Osteoblast (primary cell): ENCODE measurements around the gene DONSON. TPM values are rescaled to one million over a fixed set of nuclear protein-coding genes. Genes with fewer than 3 reads are reported as not detected.
"Not testable (repeated sequence)": the region's sequence is repeated elsewhere in the genome, so short reads cannot be mapped to it uniquely, and the experiment has no call there.

Experiments used
- DNase-seq: peaks from one replicate; pipeline ENCODE4 v3.0.0; 2011; ENCODE audit warnings: low spot score, mixed read lengths; ENCODE audit not compliant: insufficient read length; ENCODE audit errors: missing footprints
- H2AFZ ChIP-seq: 2 replicates; pipeline ENCODE4 v1.6.0; 2011; ENCODE audit warnings: mild to moderate bottlenecking, low read length
- H3K27ac ChIP-seq: 2 replicates; pipeline ENCODE4 v1.5.1; 2011; ENCODE audit warnings: mild to moderate bottlenecking, low read depth, low read length, moderate library complexity
- H3K27me3 ChIP-seq: 2 replicates; pipeline ENCODE4 v1.6.0; 2012; ENCODE audit warnings: mild to moderate bottlenecking, control low read depth, inconsistent platforms, low read length, moderate library complexity; ENCODE audit not compliant: insufficient read depth
- H3K36me3 ChIP-seq: 2 replicates; pipeline ENCODE4 v1.5.1; 2011; ENCODE audit warnings: mild to moderate bottlenecking, low read length, control low read depth, moderate library complexity; ENCODE audit not compliant: insufficient read depth
- H3K4me1 ChIP-seq: 2 replicates; pipeline ENCODE4 v1.5.1; 2011; ENCODE audit warnings: mild to moderate bottlenecking, low read length, control low read depth, moderate library complexity; ENCODE audit not compliant: insufficient read depth
- H3K4me2 ChIP-seq: 2 replicates; pipeline ENCODE4 v1.6.0; 2011; ENCODE audit warnings: mild to moderate bottlenecking, low read length; ENCODE audit not compliant: insufficient read depth
- H3K4me3 ChIP-seq: fragments of 200-600 bp; sonication (generic); 3 replicates; pipeline ENCODE4 v1.5.1; 2012; ENCODE audit warnings: mild to moderate bottlenecking, low read length, inconsistent platforms; ENCODE audit not compliant: insufficient read depth
- H3K79me2 ChIP-seq: 2 replicates; pipeline ENCODE4 v1.6.0; 2012; ENCODE audit warnings: mild to moderate bottlenecking, low read length, control low read depth, inconsistent platforms; ENCODE audit not compliant: insufficient read depth
- H3K9me3 ChIP-seq: 2 replicates; pipeline ENCODE4 v1.5.1; 2011; ENCODE audit warnings: low read depth, low read length, control low read depth
- H4K20me1 ChIP-seq: 2 replicates; pipeline ENCODE4 v1.6.0; 2012; ENCODE audit warnings: mild to moderate bottlenecking, low read length, control low read depth; ENCODE audit not compliant: insufficient read depth
- CTCF ChIP-seq: IDR thresholded peaks from 2 replicates; pipeline ENCODE4 v1.5.1; 2011; ENCODE audit warnings: mild to moderate bottlenecking, low read depth, low read length, moderate library complexity; ENCODE audit errors: extremely low read depth
- total RNA-seq: library from RNA; depleted of rRNA; stranded (reverse); fragments of >200 nt; gene quantifications from 2 replicates; pipeline ENCODE4 v1.2.3, GENCODE V29; 2012

The DONSON gene
- total RNA-seq, 1 donor = 10.9 TPM

DNA sequence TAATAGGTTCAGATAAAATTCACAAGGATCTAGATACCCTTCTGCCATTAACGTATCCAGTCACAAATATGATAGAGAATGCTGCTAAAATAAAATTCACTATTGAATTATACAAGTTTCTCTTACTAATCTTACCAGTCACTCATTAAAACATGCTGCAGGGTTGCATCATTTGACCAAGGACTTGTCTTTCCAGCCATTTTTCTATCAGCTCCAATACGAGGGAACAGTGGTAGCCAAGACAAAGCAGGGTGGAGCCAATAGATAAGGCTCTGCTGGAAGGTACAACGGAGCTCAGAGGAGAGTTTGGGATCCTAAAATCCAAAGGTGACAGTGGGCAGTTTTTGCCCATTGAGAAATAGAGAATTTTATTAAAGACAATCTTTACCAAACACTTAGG is 4.0 kb downstream of the DONSON start:
- Histone ChIP-seq H3K4me3 (no peak overlapping the region), H3K79me2 (peaks cover 32% of the 10 kb centered on the region), H3K4me1 (peaks cover 5% of the 10 kb centered on the region), H3K9me3 (no peaks in the 10 kb centered on the region), H2AFZ (no peak overlapping the region), H3K27me3 (no peaks in the 10 kb centered on the region), H4K20me1 (no peaks in the 10 kb centered on the region), H3K4me2 (no peak overlapping the region), H3K36me3 (peaks cover 18% of the 10 kb centered on the region), H3K27ac (no peak overlapping the region)
- no peak for TF ChIP-seq CTCF
- no peak for DNase-seq

- Histone ChIP-seq H3K27me3 (no peaks in the 10 kb centered on the region), H2AFZ (no peak overlapping the region), H3K4me3 (no peak overlapping the region), H3K36me3 (peaks cover 59% of the 10 kb centered on the region), H3K79me2 (peaks cover 7% of the 10 kb centered on the region), H3K27ac (peak overlapping the region; percentile 52), H4K20me1 (peaks cover 6% of the 10 kb centered on the region), H3K9me3 (no peaks in the 10 kb centered on the region), H3K4me2 (no peak overlapping the region), H3K4me1 (peaks cover 11% of the 10 kb centered on the region)
- no peak for DNase-seq
- no peak for TF ChIP-seq CTCF
Measured at GRCh38 chr21:33578959-33579542, 9.4 kb downstream of the DONSON start.

DNA sequence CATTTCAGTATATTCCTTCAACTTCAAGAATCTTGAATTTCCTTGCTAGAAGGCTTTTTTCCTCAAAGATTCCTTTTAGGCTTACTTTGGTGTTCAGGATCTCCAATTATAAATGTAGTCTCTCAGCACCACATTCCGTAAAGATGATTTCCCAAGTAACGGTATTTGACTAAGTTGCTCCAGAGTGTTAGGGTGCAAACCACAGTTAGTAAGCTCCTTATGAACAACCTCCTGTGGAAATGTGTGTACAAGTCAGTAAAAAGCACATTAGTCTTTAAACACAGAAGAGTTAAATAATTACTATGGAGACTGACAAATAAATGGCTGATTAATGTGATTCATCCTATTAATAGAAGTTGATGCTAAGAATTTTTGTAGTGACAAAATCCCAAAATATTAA is 10.3 kb downstream of the DONSON start:
- no peak for DNase-seq

GRCh38 chr21:33576741-33577141 is 11.7 kb downstream of the DONSON start:
- not testable (repeated sequence) for H4K20me1 ChIP-seq
- H3K36me3 ChIP-seq = peaks cover 72% of the 10 kb centered on the region

More for the DNA sequence above, 10.3 kb downstream of the DONSON start:
- TF ChIP-seq CTCF = no peak
- Histone ChIP-seq H3K36me3 (peaks cover 64% of the 10 kb centered on the region), H3K27ac (peak overlapping the region; percentile 52), H3K27me3 (no peaks in the 10 kb centered on the region), H3K9me3 (no peaks in the 10 kb centered on the region), H2AFZ (no peak overlapping the region), H3K4me3 (no peak overlapping the region), H3K79me2 (peaks cover 12% of the 10 kb centered on the region), H4K20me1 (peaks cover 6% of the 10 kb centered on the region), H3K4me1 (peaks cover 11% of the 10 kb centered on the region), H3K4me2 (no peak overlapping the region)

More at GRCh38 chr21:33576741-33577141, 11.7 kb downstream of the DONSON start:
- not testable (repeated sequence) for H3K27ac ChIP-seq, DNase-seq, H3K4me2 ChIP-seq, H2AFZ ChIP-seq, H3K4me3 ChIP-seq, H3K9me3 ChIP-seq, H3K27me3 ChIP-seq
- H3K4me1 ChIP-seq = peaks cover 11% of the 10 kb centered on the region
- H3K79me2 ChIP-seq = peaks cover 19% of the 10 kb centered on the region
